Liver (tissue), 9 donors: ENCODE measurements around the gene ITPKA. TPM values are rescaled to one million over a fixed set of nuclear protein-coding genes. Genes with fewer than 3 reads are reported as not detected.

ENCODE experiments used
- DNase-seq: peaks from one replicate; pipeline ENCODE4 v3.0.0-alpha.2; 2017; ENCODE audit warnings: low spot score
- H3K27ac ChIP-seq, 2 donors: one replicate each; pipeline ENCODE4 v1.7.0; 2013; ENCODE audit warnings: inconsistent platforms in 2 of 2, low read length in 2 of 2, control low read depth in 1 of 2, low read depth in 1 of 2, mild to moderate bottlenecking in 1 of 2
- H3K27me3 ChIP-seq, 4 donors: one replicate each; pipeline versions ENCODE4 v1.6.1 to v1.7.0; 2013; ENCODE audit warnings: low read length in 3 of 4, inconsistent platforms in 1 of 4, mild to moderate bottlenecking in 1 of 4, moderate library complexity in 1 of 4; ENCODE audit not compliant: control insufficient read depth in 4 of 4, insufficient read depth in 4 of 4
- H3K36me3 ChIP-seq, 4 donors: one replicate each; pipeline versions ENCODE4 v1.6.1 to v1.7.0; 2013; ENCODE audit warnings: low read length in 3 of 4, mild to moderate bottlenecking in 3 of 4, low read depth in 1 of 4, moderate library complexity in 1 of 4; ENCODE audit not compliant: control insufficient read depth in 4 of 4, insufficient read depth in 3 of 4
- H3K4me1 ChIP-seq, 4 donors: one replicate each; pipeline versions ENCODE4 v1.6.1 to v1.7.0; 2013; ENCODE audit warnings: low read length in 3 of 4, mild to moderate bottlenecking in 3 of 4, moderate library complexity in 1 of 4; ENCODE audit not compliant: control insufficient read depth in 4 of 4, insufficient read depth in 4 of 4
- H3K4me3 ChIP-seq, 3 donors: one replicate each; pipeline versions ENCODE4 v1.6.1 to v1.7.0; 2013; ENCODE audit warnings: low read length in 3 of 3, control low read depth in 1 of 3, low read depth in 1 of 3, mild to moderate bottlenecking in 1 of 3
- H3K9ac ChIP-seq, 2 donors: one replicate each; pipeline ENCODE4 v1.7.0; 2013; ENCODE audit warnings: low read length in 2 of 2, mild to moderate bottlenecking in 2 of 2, moderate library complexity in 2 of 2, control low read depth in 1 of 2, low read depth in 1 of 2
- H3K9me3 ChIP-seq, 4 donors: one replicate each; pipeline versions ENCODE4 v1.6.1 to v1.7.0; 2013; ENCODE audit warnings: low read length in 3 of 4; ENCODE audit not compliant: control insufficient read depth in 4 of 4
- CTCF ChIP-seq: fragments of 150-350 bp; IDR thresholded peaks from 2 replicates; pipeline ENCODE4 v1.5.1; 2017; ENCODE audit warnings: improper control_type of control experiment, low read depth, low read length; ENCODE audit not compliant: missing input control
- EGR1 ChIP-seq, 2 donors: IDR thresholded peaks; 2 replicates each; pipeline ENCODE4 v1.6.1; 2016 to 2018; ENCODE audit warnings: antibody characterized with exemption in 2 of 2, low read depth in 2 of 2
- FOXA1 ChIP-seq: IDR thresholded peaks from 2 replicates; pipeline ENCODE4 v1.6.1; 2016; ENCODE audit warnings: antibody characterized with exemption
- FOXA2 ChIP-seq: IDR thresholded peaks from 2 replicates; pipeline ENCODE4 v1.6.1; 2016; ENCODE audit warnings: antibody characterized with exemption
- GABPA ChIP-seq, 2 donors: IDR thresholded peaks in 1 of 2; conservative IDR thresholded peaks in 1 of 2; 2 replicates each; pipeline ENCODE4 v1.6.1; 2016; ENCODE audit warnings: antibody characterized with exemption in 2 of 2, mild to moderate bottlenecking in 1 of 2, moderate library complexity in 1 of 2
- HNF4A ChIP-seq, 2 donors: conservative IDR thresholded peaks; 2 replicates each; pipeline ENCODE4 v1.6.1; 2016; ENCODE audit warnings: antibody characterized with exemption in 2 of 2, mild to moderate bottlenecking in 2 of 2
- HNF4G ChIP-seq: IDR thresholded peaks from 2 replicates; pipeline ENCODE4 v1.6.1; 2016; ENCODE audit warnings: antibody characterized with exemption
- JUND ChIP-seq, 2 donors: IDR thresholded peaks; 2 replicates each; pipeline ENCODE4 v1.6.1; 2016; ENCODE audit warnings: antibody characterized with exemption in 2 of 2
- MAX ChIP-seq: IDR thresholded peaks from 2 replicates; pipeline ENCODE4 v1.6.1; 2016; ENCODE audit warnings: antibody characterized with exemption
- NR2F2 ChIP-seq: IDR thresholded peaks from 2 replicates; pipeline ENCODE4 v1.6.1; 2016; ENCODE audit warnings: antibody characterized with exemption
- RAD21 ChIP-seq, 2 donors: IDR thresholded peaks; 2 replicates each; pipeline ENCODE4 v1.6.1; 2016; ENCODE audit warnings: antibody characterized with exemption in 2 of 2, mild to moderate bottlenecking in 2 of 2
- REST ChIP-seq: IDR thresholded peaks from 2 replicates; pipeline ENCODE4 v1.6.1; 2016; ENCODE audit warnings: antibody characterized with exemption, mild to moderate bottlenecking
- RXRA ChIP-seq, 2 donors: IDR thresholded peaks; 2 replicates each; pipeline ENCODE4 v1.6.1; 2017 to 2018; ENCODE audit warnings: antibody characterized with exemption in 2 of 2, mild to moderate bottlenecking in 1 of 2
- SP1 ChIP-seq: IDR thresholded peaks from 2 replicates; pipeline ENCODE4 v1.6.1; 2018; ENCODE audit warnings: antibody characterized with exemption, mild to moderate bottlenecking
- TAF1 ChIP-seq: conservative IDR thresholded peaks from 2 replicates; pipeline ENCODE4 v1.6.1; 2016; ENCODE audit warnings: antibody characterized with exemption, mild to moderate bottlenecking
- YY1 ChIP-seq: IDR thresholded peaks from 2 replicates; pipeline ENCODE4 v1.6.1; 2016; ENCODE audit warnings: antibody characterized with exemption, mild to moderate bottlenecking
- WGBS: extraction: QIAGEN DNeasy Blood & Tissue Kit; methylation state at CpG from one replicate; pipeline ENCODE4 v1.1.7; 2013; 5-methylcytosine and 5-hydroxymethylcytosine counted together
- polyA plus RNA-seq, 2 donors: library from polyadenylated mRNA; stranded (reverse) in 1 of 2; unstranded in 1 of 2; fragments of 200-250 nt in 1 of 2; fragments of >200 nt in 1 of 2; fragmentation: Nextera tagmentation in 1 of 2; extraction: Ambion mirVana in 1 of 2; gene quantifications; one replicate each; pipeline versions ENCODE4 v1.2.1 to v1.2.3, GENCODE V29; 2013 to 2015
- total RNA-seq, 2 donors: library from RNA; depleted of rRNA; stranded (reverse); fragments of >200 nt; gene quantifications; one replicate each; pipeline ENCODE4 v1.2.3, GENCODE V29; 2014
- TF ChIP-seq, protein P1 (sequence below): IDR thresholded peaks from 2 replicates; pipeline ENCODE4 v1.6.1; 2016; ENCODE audit warnings: antibody characterized with exemption
- TF ChIP-seq, protein P2 (sequence below): IDR thresholded peaks from 2 replicates; pipeline ENCODE4 v1.6.1; 2016; ENCODE audit warnings: antibody characterized with exemption
- donor health status: healthy.
- donor health status: healthy.
- donor health status: healthy.
- donor health status: healthy.
- donor health status: healthy.

Gene ITPKA
- total and polyA plus RNA-seq, 4 donors, result 0.36 to 2.4 (median 1.2) TPM

- TF ChIP-seq CTCF (no peak), HNF4G (no peak), EGR1 (IDR thresholded peaks at IDR 0.05; ENCODE audit: low read depth in 2 of 2) (no peak)
These were observed 3.3 kb upstream of the ITPKA start (continued) for GRCh38 chr15:41490355-41490754.

GRCh38 chr15:41491889-41492288, 1.8 kb upstream of the ITPKA start:
- DNase-seq, result no peak
- H3K4me3 ChIP-seq, result no peak overlapping the region
- peaks cover 16 to 40% (median 31%) of the 10 kb centered on the region in 4 donors for H3K4me1 ChIP-seq
- WGBS, result 89% methylated on average over 4 of the region's 4 CpGs
- no peaks in the 10 kb centered on the region for H3K9me3 ChIP-seq
- no peak overlapping the region for H3K9ac ChIP-seq
- no peaks in the 10 kb centered on the region for H3K36me3 ChIP-seq
- H3K27ac ChIP-seq, result no peak overlapping the region
- TF ChIP-seq, protein P1, sequence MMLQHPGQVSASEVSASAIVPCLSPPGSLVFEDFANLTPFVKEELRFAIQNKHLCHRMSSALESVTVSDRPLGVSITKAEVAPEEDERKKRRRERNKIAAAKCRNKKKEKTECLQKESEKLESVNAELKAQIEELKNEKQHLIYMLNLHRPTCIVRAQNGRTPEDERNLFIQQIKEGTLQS, result no peak
- no peak for TF ChIP-seq CTCF
- TF ChIP-seq RXRA (IDR thresholded peaks at IDR 0.05), result no peak
- no peak for TF ChIP-seq RAD21 (IDR thresholded peaks at IDR 0.05)
- no peak for TF ChIP-seq HNF4A (conservative IDR thresholded peaks at IDR 0.05)
- no peak for TF ChIP-seq SP1
- TF ChIP-seq FOXA1, result no peak
- TF ChIP-seq JUND (IDR thresholded peaks at IDR 0.05), result no peak
- TF ChIP-seq TAF1, result no peak
- no peak for TF ChIP-seq MAX
- TF ChIP-seq YY1, result no peak
- TF ChIP-seq FOXA2, result no peak
- TF ChIP-seq GABPA (IDR thresholded peaks at IDR 0.05 in 1 of 2, conservative IDR thresholded peaks at IDR 0.05 in 1 of 2), result no peak
- TF ChIP-seq REST, result no peak
- TF ChIP-seq NR2F2, result no peak
- TF ChIP-seq, protein P2, sequence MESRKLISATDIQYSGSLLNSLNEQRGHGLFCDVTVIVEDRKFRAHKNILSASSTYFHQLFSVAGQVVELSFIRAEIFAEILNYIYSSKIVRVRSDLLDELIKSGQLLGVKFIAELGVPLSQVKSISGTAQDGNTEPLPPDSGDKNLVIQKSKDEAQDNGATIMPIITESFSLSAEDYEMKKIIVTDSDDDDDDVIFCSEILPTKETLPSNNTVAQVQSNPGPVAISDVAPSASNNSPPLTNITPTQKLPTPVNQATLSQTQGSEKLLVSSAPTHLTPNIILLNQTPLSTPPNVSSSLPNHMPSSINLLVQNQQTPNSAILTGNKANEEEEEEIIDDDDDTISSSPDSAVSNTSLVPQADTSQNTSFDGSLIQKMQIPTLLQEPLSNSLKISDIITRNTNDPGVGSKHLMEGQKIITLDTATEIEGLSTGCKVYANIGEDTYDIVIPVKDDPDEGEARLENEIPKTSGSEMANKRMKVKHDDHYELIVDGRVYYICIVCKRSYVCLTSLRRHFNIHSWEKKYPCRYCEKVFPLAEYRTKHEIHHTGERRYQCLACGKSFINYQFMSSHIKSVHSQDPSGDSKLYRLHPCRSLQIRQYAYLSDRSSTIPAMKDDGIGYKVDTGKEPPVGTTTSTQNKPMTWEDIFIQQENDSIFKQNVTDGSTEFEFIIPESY, result no peak
- no peak for TF ChIP-seq HNF4G
- TF ChIP-seq EGR1 (IDR thresholded peaks at IDR 0.05; ENCODE audit: low read depth in 2 of 2), result no peak
- H3K27me3 ChIP-seq, result no peaks in the 10 kb centered on the region
